ENCODE measurements around the gene RAB40C.

DNA sequence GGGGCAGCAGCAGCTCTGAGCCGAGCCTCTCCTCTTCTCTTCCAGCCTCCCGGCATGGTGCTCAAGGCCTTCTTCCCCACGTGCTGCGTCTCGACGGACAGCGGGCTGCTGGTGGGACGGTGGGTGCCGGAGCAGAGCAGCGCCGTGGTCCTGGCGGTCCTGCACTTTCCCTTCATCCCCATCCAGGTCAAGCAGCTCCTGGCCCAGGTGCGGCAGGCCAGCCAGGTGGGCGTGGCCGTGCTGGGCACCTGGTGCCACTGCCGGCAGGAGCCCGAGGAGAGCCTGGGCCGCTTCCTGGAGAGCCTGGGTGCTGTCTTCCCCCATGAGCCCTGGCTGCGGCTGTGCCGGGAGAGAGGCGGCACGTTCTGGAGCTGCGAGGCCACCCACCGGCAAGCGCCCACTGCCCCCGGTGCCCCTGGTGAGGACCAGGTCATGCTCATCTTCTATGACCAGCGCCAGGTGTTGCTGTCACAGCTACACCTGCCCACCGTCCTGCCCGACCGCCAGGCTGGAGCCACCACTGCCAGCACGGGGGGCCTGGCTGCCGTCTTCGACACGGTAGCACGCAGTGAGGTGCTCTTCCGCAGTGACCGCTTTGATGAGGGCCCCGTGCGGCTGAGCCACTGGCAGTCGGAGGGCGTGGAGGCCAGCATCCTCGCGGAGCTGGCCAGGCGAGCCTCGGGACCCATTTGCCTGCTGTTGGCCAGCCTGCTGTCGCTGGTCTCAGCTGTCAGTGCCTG is 15.7 kb upstream of the RAB40C start:
- TF ChIP-seq, protein P1, sequence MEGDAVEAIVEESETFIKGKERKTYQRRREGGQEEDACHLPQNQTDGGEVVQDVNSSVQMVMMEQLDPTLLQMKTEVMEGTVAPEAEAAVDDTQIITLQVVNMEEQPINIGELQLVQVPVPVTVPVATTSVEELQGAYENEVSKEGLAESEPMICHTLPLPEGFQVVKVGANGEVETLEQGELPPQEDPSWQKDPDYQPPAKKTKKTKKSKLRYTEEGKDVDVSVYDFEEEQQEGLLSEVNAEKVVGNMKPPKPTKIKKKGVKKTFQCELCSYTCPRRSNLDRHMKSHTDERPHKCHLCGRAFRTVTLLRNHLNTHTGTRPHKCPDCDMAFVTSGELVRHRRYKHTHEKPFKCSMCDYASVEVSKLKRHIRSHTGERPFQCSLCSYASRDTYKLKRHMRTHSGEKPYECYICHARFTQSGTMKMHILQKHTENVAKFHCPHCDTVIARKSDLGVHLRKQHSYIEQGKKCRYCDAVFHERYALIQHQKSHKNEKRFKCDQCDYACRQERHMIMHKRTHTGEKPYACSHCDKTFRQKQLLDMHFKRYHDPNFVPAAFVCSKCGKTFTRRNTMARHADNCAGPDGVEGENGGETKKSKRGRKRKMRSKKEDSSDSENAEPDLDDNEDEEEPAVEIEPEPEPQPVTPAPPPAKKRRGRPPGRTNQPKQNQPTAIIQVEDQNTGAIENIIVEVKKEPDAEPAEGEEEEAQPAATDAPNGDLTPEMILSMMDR (IDR thresholded peaks at IDR 0.05): no peak
- TF ChIP-seq POLR2A (IDR thresholded peaks at IDR 0.05) (no peak), POLR2AphosphoS5 (IDR thresholded peaks at IDR 0.05) (no peak)
